Measurements from ENCODE around the gene DCLK1. TPM values are rescaled to one million over a fixed set of nuclear protein-coding genes. Genes with fewer than 3 reads are reported as not detected.

DCLK1 gene
- total and polyA plus RNA-seq, 10 of the 15 experiments (the other 5 are each of a cell fraction or from before 2014, with no cell fraction given): not detected

GRCh38 chr13:35886332-35887114 is 244.7 kb downstream of the DCLK1 start:
- intact Hi-C loops (cut with micrococcal nuclease; ENCODE audit: unreplicated experiment) (no loop called here), in situ Hi-C loops (cut with MboI) (no loop called here)
- WGBS (ENCODE audit: insufficient coverage, insufficient replicate concordance, low lambda C conversion rate, missing lambda C conversion rate): 21% methylated on average over 9 of the region's 9 CpGs

GRCh38 chr13:35884211-35884760 is 246.9 kb downstream of the DCLK1 start:
- ChIA-PET SMC1A (ENCODE audit: uncharacterized antibody, unreplicated experiment) (interaction anchor here (0.7 kb wide), 1 partner anchor 10 kb away, joined by 3 read pairs; no protein-coding TSS in a partner anchor), CTCF (no interaction called here), RAD21 (ENCODE audit: unreplicated experiment) (no interaction called here), POLR2A (no interaction called here)
- FAIRE-seq (no peak), DNase-seq (ENCODE audit: low read depth, low spot score) (no peak), ATAC-seq (no peak)
- Histone ChIP-seq H3K79me2 (ENCODE audit: control insufficient read depth, insufficient read depth, low read length) (no peaks in the 10 kb centered on the region), H3K9me3 (replicated peaks; ENCODE audit: control insufficient read depth, insufficient read depth, low read length) (no peaks in the 10 kb centered on the region; the same call in 2 of the 3 replicates), H3K36me3 (ENCODE audit: control insufficient read depth in 2 of 2, insufficient read depth in 2 of 2, low read length in 1 of 2) (no peaks in the 10 kb centered on the region), H2AFZ (ENCODE audit: control insufficient read depth, low read depth, low read length) (no peak overlapping the region), H3K4me3 (no peak overlapping the region), H3K4me2 (ENCODE audit: control insufficient read depth, insufficient read depth) (no peak overlapping the region), H3K27me3 (replicated peaks in 1 of 2; ENCODE audit: control insufficient read depth in 2 of 2, insufficient read depth in 2 of 2, low read length in 1 of 2) (no peaks in the 10 kb centered on the region; a peak in 2 of 4 replicates), H3K9ac (ENCODE audit: control insufficient read depth, insufficient read depth, low read length) (no peak overlapping the region), H3K27ac (ENCODE audit: control insufficient read depth, insufficient read depth) (no peak overlapping the region), H4K20me1 (ENCODE audit: control insufficient read depth, insufficient read depth) (no peaks in the 10 kb centered on the region), H3K4me1 (ENCODE audit: control insufficient read depth, insufficient read depth, low read length) (no peaks in the 10 kb centered on the region)
- intact Hi-C loops (cut with micrococcal nuclease; ENCODE audit: unreplicated experiment): no loop called here
- WGBS (ENCODE audit: insufficient coverage, insufficient replicate concordance, low lambda C conversion rate, missing lambda C conversion rate): 17% methylated on average over 4 of the region's 4 CpGs
- in situ Hi-C loops (cut with MboI): no loop called here
- no TSS peak for BruUV-seq (replicated peaks)
- TF ChIP-seq BCL3 (IDR thresholded peaks at IDR 0.05; ENCODE audit: borderline replicate concordance, insufficient read depth, low read depth, low read length, poor library complexity, severe bottlenecking): no peak
- TF ChIP-seq IKZF1 (conservative IDR thresholded peaks at IDR 0.05): no peak
- no peak for TF ChIP-seq CUX1 (IDR thresholded peaks at IDR 0.05; ENCODE audit: insufficient replicate concordance, low read depth, low read length)
- no peak for TF ChIP-seq IRF4 (IDR thresholded peaks at IDR 0.05; ENCODE audit: low read depth, low read length)
- no peak for TF ChIP-seq SMAD1 (IDR thresholded peaks at IDR 0.05; ENCODE audit: low read depth, partially characterized antibody)
- no peak for TF ChIP-seq NFXL1 (IDR thresholded peaks at IDR 0.05; ENCODE audit: borderline replicate concordance)

More at GRCh38 chr13:35886332-35887114, 244.7 kb downstream of the DCLK1 start:
- no peak overlapping the region for H3K27ac ChIP-seq (ENCODE audit: control insufficient read depth, insufficient read depth)
- H3K4me2 ChIP-seq (ENCODE audit: control insufficient read depth, insufficient read depth): no peak overlapping the region
- no peaks in the 10 kb centered on the region for H3K36me3 ChIP-seq (ENCODE audit: control insufficient read depth in 2 of 2, insufficient read depth in 2 of 2, low read length in 1 of 2)
- BruUV-seq (replicated peaks): no TSS peak
- CTCF ChIA-PET: no interaction called here
- no peaks in the 10 kb centered on the region for H3K79me2 ChIP-seq (ENCODE audit: control insufficient read depth, insufficient read depth, low read length)
- no peaks in the 10 kb centered on the region for H3K27me3 ChIP-seq (replicated peaks in 1 of 2; ENCODE audit: control insufficient read depth in 2 of 2, insufficient read depth in 2 of 2, low read length in 1 of 2)
- RAD21 ChIA-PET (ENCODE audit: unreplicated experiment): no interaction called here
- no peaks in the 10 kb centered on the region for H4K20me1 ChIP-seq (ENCODE audit: control insufficient read depth, insufficient read depth)
- TF ChIP-seq EED (IDR thresholded peaks at IDR 0.05; ENCODE audit: low read depth) (no peak), MTA3 (IDR thresholded peaks at IDR 0.05; ENCODE audit: borderline replicate concordance, low read length) (no peak), YBX1 (IDR thresholded peaks at IDR 0.05) (no peak)
- H3K9ac ChIP-seq (ENCODE audit: control insufficient read depth, insufficient read depth, low read length): no peak overlapping the region
- no peak for ATAC-seq
- no peaks in the 10 kb centered on the region for H3K9me3 ChIP-seq (replicated peaks; ENCODE audit: control insufficient read depth, insufficient read depth, low read length)
- no peak overlapping the region for H3K4me3 ChIP-seq
- no peak for DNase-seq (ENCODE audit: low read depth, low spot score)
- no peak for FAIRE-seq
- no peak overlapping the region for H2AFZ ChIP-seq (ENCODE audit: control insufficient read depth, low read depth, low read length)
- H3K4me1 ChIP-seq (ENCODE audit: control insufficient read depth, insufficient read depth, low read length): no peaks in the 10 kb centered on the region
- SMC1A ChIA-PET (ENCODE audit: uncharacterized antibody, unreplicated experiment): no interaction called here
- POLR2A ChIA-PET: no interaction called here
